Measurements from ENCODE around the gene RPL41.

GRCh38 chr12:56115329-56115728 is 1.1 kb upstream of the RPL41 start:
- TF ChIP-seq POLR2A (IDR thresholded peaks at IDR 0.05): no peak
- TF ChIP-seq, protein P1, sequence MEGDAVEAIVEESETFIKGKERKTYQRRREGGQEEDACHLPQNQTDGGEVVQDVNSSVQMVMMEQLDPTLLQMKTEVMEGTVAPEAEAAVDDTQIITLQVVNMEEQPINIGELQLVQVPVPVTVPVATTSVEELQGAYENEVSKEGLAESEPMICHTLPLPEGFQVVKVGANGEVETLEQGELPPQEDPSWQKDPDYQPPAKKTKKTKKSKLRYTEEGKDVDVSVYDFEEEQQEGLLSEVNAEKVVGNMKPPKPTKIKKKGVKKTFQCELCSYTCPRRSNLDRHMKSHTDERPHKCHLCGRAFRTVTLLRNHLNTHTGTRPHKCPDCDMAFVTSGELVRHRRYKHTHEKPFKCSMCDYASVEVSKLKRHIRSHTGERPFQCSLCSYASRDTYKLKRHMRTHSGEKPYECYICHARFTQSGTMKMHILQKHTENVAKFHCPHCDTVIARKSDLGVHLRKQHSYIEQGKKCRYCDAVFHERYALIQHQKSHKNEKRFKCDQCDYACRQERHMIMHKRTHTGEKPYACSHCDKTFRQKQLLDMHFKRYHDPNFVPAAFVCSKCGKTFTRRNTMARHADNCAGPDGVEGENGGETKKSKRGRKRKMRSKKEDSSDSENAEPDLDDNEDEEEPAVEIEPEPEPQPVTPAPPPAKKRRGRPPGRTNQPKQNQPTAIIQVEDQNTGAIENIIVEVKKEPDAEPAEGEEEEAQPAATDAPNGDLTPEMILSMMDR (IDR thresholded peaks at IDR 0.05): no peak

All from heart left ventricle (tissue), 13 donors.